ENCODE results near the gene LAMA2. TPM values are rescaled to one million over a fixed set of nuclear protein-coding genes. Genes with fewer than 3 reads are reported as not detected.

LAMA2 gene
- total and polyA plus RNA-seq, 4 donors, result 23.9 to 172 (median 78.5) TPM

GRCh38 chr6:129188306-129188705 lies 305.4 kb downstream of the LAMA2 start:
- no peaks in the 10 kb centered on the region for H3K4me1 ChIP-seq (ENCODE audit: control insufficient read depth, insufficient read depth, low read length)
- no CpG with 5 or more reads among the region's 2 CpGs for WGBS (ENCODE audit: insufficient coverage)
- no peak overlapping the region for H3K27ac ChIP-seq (ENCODE audit: low read depth, low read length)
- DNase-seq (ENCODE audit: low read depth in 4 of 6, low spot score in 6 of 6), result no peak
- H3K27me3 ChIP-seq (ENCODE audit: control insufficient read depth, insufficient read depth, low read length), result no peaks in the 10 kb centered on the region
- no peaks in the 10 kb centered on the region for H3K36me3 ChIP-seq (ENCODE audit: control insufficient read depth, insufficient read depth, low read length)
- H3K9me3 ChIP-seq (ENCODE audit: control insufficient read depth, insufficient read depth, low read length), result no peaks in the 10 kb centered on the region
- H3K4me3 ChIP-seq (ENCODE audit: low read depth, low read length), result no peak overlapping the region

- no peaks in the 10 kb centered on the region for H3K36me3 ChIP-seq (ENCODE audit: control insufficient read depth, insufficient read depth, low read length)
- WGBS (ENCODE audit: insufficient coverage), result no CpG with 5 or more reads among the region's 2 CpGs
- no peaks in the 10 kb centered on the region for H3K4me1 ChIP-seq (ENCODE audit: control insufficient read depth, insufficient read depth, low read length)
- H3K27ac ChIP-seq (ENCODE audit: low read depth, low read length), result no peak overlapping the region
- DNase-seq (ENCODE audit: low read depth in 4 of 6, low spot score in 6 of 6), result no peak
- no peaks in the 10 kb centered on the region for H3K27me3 ChIP-seq (ENCODE audit: control insufficient read depth, insufficient read depth, low read length)
- H3K4me3 ChIP-seq (ENCODE audit: low read depth, low read length), result no peak overlapping the region
- no peaks in the 10 kb centered on the region for H3K9me3 ChIP-seq (ENCODE audit: control insufficient read depth, insufficient read depth, low read length)
Observed at GRCh38 chr6:129188795-129189194, 305.9 kb downstream of the LAMA2 start.

GRCh38 chr6:129189266-129189665 lies 306.3 kb downstream of the LAMA2 start:
- Histone ChIP-seq H3K27me3 (ENCODE audit: control insufficient read depth, insufficient read depth, low read length) (no peaks in the 10 kb centered on the region), H3K4me3 (ENCODE audit: low read depth, low read length) (no peak overlapping the region), H3K27ac (ENCODE audit: low read depth, low read length) (no peak overlapping the region), H3K36me3 (ENCODE audit: control insufficient read depth, insufficient read depth, low read length) (no peaks in the 10 kb centered on the region), H3K9me3 (ENCODE audit: control insufficient read depth, insufficient read depth, low read length) (no peaks in the 10 kb centered on the region), H3K4me1 (ENCODE audit: control insufficient read depth, insufficient read depth, low read length) (no peaks in the 10 kb centered on the region)
- DNase-seq (ENCODE audit: low read depth in 4 of 6, low spot score in 6 of 6), result no peak
- no CpG with 5 or more reads among the region's 1 CpG for WGBS (ENCODE audit: insufficient coverage)

GRCh38 chr6:129191235-129191634 lies 308.3 kb downstream of the LAMA2 start:
- Histone ChIP-seq H3K27me3 (ENCODE audit: control insufficient read depth, insufficient read depth, low read length) (no peaks in the 10 kb centered on the region), H3K4me1 (ENCODE audit: control insufficient read depth, insufficient read depth, low read length) (no peaks in the 10 kb centered on the region), H3K9me3 (ENCODE audit: control insufficient read depth, insufficient read depth, low read length) (no peaks in the 10 kb centered on the region), H3K27ac (ENCODE audit: low read depth, low read length) (no peak overlapping the region), H3K36me3 (ENCODE audit: control insufficient read depth, insufficient read depth, low read length) (no peaks in the 10 kb centered on the region), H3K4me3 (ENCODE audit: low read depth, low read length) (no peak overlapping the region)
- WGBS (ENCODE audit: insufficient coverage), result 100% methylated on average over 1 of the region's 2 CpGs
- no peak for DNase-seq (ENCODE audit: low read depth in 4 of 6, low spot score in 6 of 6)

GRCh38 chr6:129192458-129192989 lies 309.6 kb downstream of the LAMA2 start:
- H3K9me3 ChIP-seq (ENCODE audit: control insufficient read depth, insufficient read depth, low read length), result no peaks in the 10 kb centered on the region
- H3K27me3 ChIP-seq (ENCODE audit: control insufficient read depth, insufficient read depth, low read length), result no peaks in the 10 kb centered on the region
- no peaks in the 10 kb centered on the region for H3K36me3 ChIP-seq (ENCODE audit: control insufficient read depth, insufficient read depth, low read length)
- H3K4me3 ChIP-seq (ENCODE audit: low read depth, low read length), result no peak overlapping the region
- H3K4me1 ChIP-seq (ENCODE audit: control insufficient read depth, insufficient read depth, low read length), result no peaks in the 10 kb centered on the region
- DNase-seq (ENCODE audit: low read depth in 4 of 6, low spot score in 6 of 6), result no peak
- no peak overlapping the region for H3K27ac ChIP-seq (ENCODE audit: low read depth, low read length)
- WGBS (ENCODE audit: insufficient coverage), result 98% methylated on average over 12 of the region's 14 CpGs

GRCh38 chr6:129194306-129194941 lies 311.5 kb downstream of the LAMA2 start:
- DNase-seq (ENCODE audit: low read depth in 4 of 6, low spot score in 6 of 6), result peak in 2 of 6 donors; percentile 27 to 74
- Histone ChIP-seq H3K4me3 (ENCODE audit: low read depth, low read length) (no peak overlapping the region), H3K27me3 (ENCODE audit: control insufficient read depth, insufficient read depth, low read length) (no peaks in the 10 kb centered on the region), H3K27ac (ENCODE audit: low read depth, low read length) (no peak overlapping the region), H3K4me1 (ENCODE audit: control insufficient read depth, insufficient read depth, low read length) (no peaks in the 10 kb centered on the region), H3K9me3 (ENCODE audit: control insufficient read depth, insufficient read depth, low read length) (no peaks in the 10 kb centered on the region), H3K36me3 (ENCODE audit: control insufficient read depth, insufficient read depth, low read length) (no peaks in the 10 kb centered on the region)
- no CpG with 5 or more reads among the region's 7 CpGs for WGBS (ENCODE audit: insufficient coverage)

- WGBS (ENCODE audit: insufficient coverage), result no CpG with 5 or more reads among the region's 2 CpGs
- H3K36me3 ChIP-seq (ENCODE audit: control insufficient read depth, insufficient read depth, low read length), result no peaks in the 10 kb centered on the region
- H3K27me3 ChIP-seq (ENCODE audit: control insufficient read depth, insufficient read depth, low read length), result no peaks in the 10 kb centered on the region
- H3K9me3 ChIP-seq (ENCODE audit: control insufficient read depth, insufficient read depth, low read length), result no peaks in the 10 kb centered on the region
- H3K27ac ChIP-seq (ENCODE audit: low read depth, low read length), result peak overlapping the region; percentile 48
- no peak overlapping the region for H3K4me3 ChIP-seq (ENCODE audit: low read depth, low read length)
- no peaks in the 10 kb centered on the region for H3K4me1 ChIP-seq (ENCODE audit: control insufficient read depth, insufficient read depth, low read length)
- peak in 2 of 6 donors; percentile 43 to 84 for DNase-seq (ENCODE audit: low read depth in 4 of 6, low spot score in 6 of 6)
Observed at GRCh38 chr6:129195161-129195560, 312.2 kb downstream of the LAMA2 start.

- DNase-seq (ENCODE audit: low read depth in 4 of 6, low spot score in 6 of 6), result peak in 4 of 6 donors; percentile 18 to 92 (median 55)
- peak overlapping the region; percentile 48 for H3K27ac ChIP-seq (ENCODE audit: low read depth, low read length)
Observed at GRCh38 chr6:129195643-129196042, 312.7 kb downstream of the LAMA2 start.

GRCh38 chr6:129197154-129197553 lies 314.2 kb downstream of the LAMA2 start:
- WGBS (ENCODE audit: insufficient coverage), result 90% methylated on average over 4 of the region's 4 CpGs

More at GRCh38 chr6:129195643-129196042, 312.7 kb downstream of the LAMA2 start:
- Histone ChIP-seq H3K4me1 (ENCODE audit: control insufficient read depth, insufficient read depth, low read length) (no peaks in the 10 kb centered on the region), H3K36me3 (ENCODE audit: control insufficient read depth, insufficient read depth, low read length) (no peaks in the 10 kb centered on the region), H3K4me3 (ENCODE audit: low read depth, low read length) (no peak overlapping the region), H3K9me3 (ENCODE audit: control insufficient read depth, insufficient read depth, low read length) (no peaks in the 10 kb centered on the region), H3K27me3 (ENCODE audit: control insufficient read depth, insufficient read depth, low read length) (no peaks in the 10 kb centered on the region)

GRCh38 chr6:129200151-129200550 lies 317.2 kb downstream of the LAMA2 start:
- H3K27me3 ChIP-seq (ENCODE audit: control insufficient read depth, insufficient read depth, low read length), result no peaks in the 10 kb centered on the region
- no CpG with 5 or more reads among the region's 9 CpGs for WGBS (ENCODE audit: insufficient coverage)
- no peaks in the 10 kb centered on the region for H3K4me1 ChIP-seq (ENCODE audit: control insufficient read depth, insufficient read depth, low read length)
- H3K36me3 ChIP-seq (ENCODE audit: control insufficient read depth, insufficient read depth, low read length), result no peaks in the 10 kb centered on the region
- H3K4me3 ChIP-seq (ENCODE audit: low read depth, low read length), result no peak overlapping the region
- no peak overlapping the region for H3K27ac ChIP-seq (ENCODE audit: low read depth, low read length)
- no peak for DNase-seq (ENCODE audit: low read depth in 4 of 6, low spot score in 6 of 6)
- H3K9me3 ChIP-seq (ENCODE audit: control insufficient read depth, insufficient read depth, low read length), result no peaks in the 10 kb centered on the region

More at GRCh38 chr6:129197154-129197553, 314.2 kb downstream of the LAMA2 start:
- Histone ChIP-seq H3K4me3 (ENCODE audit: low read depth, low read length) (no peak overlapping the region), H3K4me1 (ENCODE audit: control insufficient read depth, insufficient read depth, low read length) (no peaks in the 10 kb centered on the region), H3K27me3 (ENCODE audit: control insufficient read depth, insufficient read depth, low read length) (no peaks in the 10 kb centered on the region), H3K27ac (ENCODE audit: low read depth, low read length) (no peak overlapping the region), H3K9me3 (ENCODE audit: control insufficient read depth, insufficient read depth, low read length) (no peaks in the 10 kb centered on the region), H3K36me3 (ENCODE audit: control insufficient read depth, insufficient read depth, low read length) (no peaks in the 10 kb centered on the region)
- no peak for DNase-seq (ENCODE audit: low read depth in 4 of 6, low spot score in 6 of 6)
